Peyer's patch (tissue), 4 donors: ENCODE data around the gene RARG. TPM values are rescaled to one million over a fixed set of nuclear protein-coding genes. Genes with fewer than 3 reads are reported as not detected.

Experiments used
- DNase-seq, 3 donors: peaks; one replicate each; pipeline ENCODE4 v3.0.0-alpha.2; 2017 to 2019
- H3K27ac ChIP-seq, 4 donors: fragments of 200-600 bp; sonication (generic); one replicate each; pipeline ENCODE4 v1.5.1; 2016 to 2019
- H3K27me3 ChIP-seq, 2 donors: fragments of 200-600 bp; sonication (generic); one replicate each; pipeline ENCODE4 v1.5.1; 2019
- H3K36me3 ChIP-seq, 3 donors: fragments of 200-600 bp; sonication (generic); one replicate each; pipeline ENCODE4 v1.5.1; 2016 to 2019
- H3K4me1 ChIP-seq, 4 donors: fragments of 200-600 bp; sonication (generic); one replicate each; pipeline ENCODE4 v1.5.1; 2016 to 2019
- H3K4me3 ChIP-seq, 4 donors: fragments of 200-600 bp; sonication (generic); 1 replicate in 3 of 4; 2 replicates in 1 of 4; pipeline ENCODE4 v1.5.1; 2016 to 2019; ENCODE audit warnings: mild to moderate bottlenecking in 1 of 4
- H3K9me3 ChIP-seq, 4 donors: fragments of 200-600 bp; sonication (generic); one replicate each; pipeline ENCODE4 v1.5.1; 2016 to 2019; ENCODE audit warnings: mild to moderate bottlenecking in 1 of 4
- CTCF ChIP-seq, 6 experiments: fragments of 450-650 bp in 4 of 6; fragments of 200-600 bp in 2 of 6; sonication (generic) in 1 of 6; IDR thresholded peaks; one replicate each; pipeline ENCODE4 v1.5.1; 2017 to 2019; ENCODE audit warnings: antibody characterized with exemption in 6 of 6, mild to moderate bottlenecking in 3 of 6, moderate library complexity in 1 of 6
- POLR2A ChIP-seq, 2 donors: fragments of 450-650 bp; IDR thresholded peaks; one replicate each; pipeline ENCODE4 v1.5.1; 2017; ENCODE audit warnings: antibody characterized with exemption in 2 of 2, mild to moderate bottlenecking in 2 of 2, moderate library complexity in 2 of 2
- total RNA-seq, 4 donors: library from RNA; depleted of rRNA; stranded (reverse); fragments of >200 nt; gene quantifications; one replicate each; pipeline ENCODE4 v1.1.0, GENCODE V29; 2016

RARG gene
- total RNA-seq, 4 donors from 2014 or later: 1.9 to 10.7 (median 5.7) TPM

GRCh38 chr12:53274445-53274844 is 42.4 kb upstream of the RARG start:
- H3K9me3 ChIP-seq: no peaks in the 10 kb centered on the region
- H3K27me3 ChIP-seq: no peaks in the 10 kb centered on the region
- H3K4me1 ChIP-seq: peaks cover 0 to under 1% (median 0%) of the 10 kb centered on the region in 4 donors
- H3K27ac ChIP-seq: no peak overlapping the region
- H3K4me3 ChIP-seq: no peak overlapping the region
- no peak for DNase-seq
- TF ChIP-seq CTCF (IDR thresholded peaks at IDR 0.05) (no peak), POLR2A (IDR thresholded peaks at IDR 0.05) (no peak)
- H3K36me3 ChIP-seq: no peaks in the 10 kb centered on the region

GRCh38 chr12:53268630-53269562 is 36.9 kb upstream of the RARG start:
- no peak for DNase-seq
- H3K4me1 ChIP-seq: peaks cover 0 to 17% (median 7%) of the 10 kb centered on the region in 4 donors
- no peaks in the 10 kb centered on the region for H3K9me3 ChIP-seq
- no peak for TF ChIP-seq CTCF (IDR thresholded peaks at IDR 0.05)
- TF ChIP-seq POLR2A (IDR thresholded peaks at IDR 0.05): no peak
- H3K36me3 ChIP-seq: no peaks in the 10 kb centered on the region
- peak overlapping the region; percentile 30 to 64 (median 57) for H3K4me3 ChIP-seq
- no peaks in the 10 kb centered on the region for H3K27me3 ChIP-seq
- H3K27ac ChIP-seq: peak overlapping the region in 1 of 4 donors; percentile 63

- Histone ChIP-seq H3K4me3 (peak within 1 kb of the TSS; percentile 30 to 64 (median 57)), H3K9me3 (no peaks in the 10 kb centered on the region), H3K27ac (peak within 1 kb of the TSS in 2 of 4 donors; percentile 25 to 63), H3K27me3 (no peaks in the 10 kb centered on the region), H3K4me1 (peaks cover 0 to 17% (median 7%) of the 10 kb centered on the region in 4 donors), H3K36me3 (no peaks in the 10 kb centered on the region)
- TF ChIP-seq POLR2A (IDR thresholded peaks at IDR 0.05): no peak
- TF ChIP-seq CTCF (IDR thresholded peaks at IDR 0.05): peak; percentile 36 to 58 (median 44)
- DNase-seq: peak; percentile 79 to 91 (median 84)
These were observed 36.1 kb upstream of the RARG start, which contains the start of gene ESPL1 for GRCh38 chr12:53267999-53268629. ESPL1 (plus strand) TSS chr12:53268299; CDS start chr12:53268767, 468 bp downstream.

GRCh38 chr12:53267306-53267998 is 35.4 kb upstream of the RARG start:
- TF ChIP-seq POLR2A (IDR thresholded peaks at IDR 0.05) (no peak), CTCF (IDR thresholded peaks at IDR 0.05) (no peak)
- Histone ChIP-seq H3K4me3 (peak overlapping the region; percentile 30 to 64 (median 57)), H3K9me3 (no peaks in the 10 kb centered on the region), H3K27me3 (no peaks in the 10 kb centered on the region), H3K36me3 (no peaks in the 10 kb centered on the region), H3K27ac (peak overlapping the region in 2 of 4 donors; percentile 25 to 63), H3K4me1 (peaks cover 0 to 17% (median 7%) of the 10 kb centered on the region in 4 donors)
- no peak for DNase-seq

GRCh38 chr12:53265783-53266182 is 33.8 kb upstream of the RARG start:
- Histone ChIP-seq H3K27me3 (no peaks in the 10 kb centered on the region), H3K27ac (no peak overlapping the region), H3K4me3 (no peak overlapping the region), H3K36me3 (no peaks in the 10 kb centered on the region), H3K9me3 (no peaks in the 10 kb centered on the region), H3K4me1 (peaks cover 0 to 17% (median 7%) of the 10 kb centered on the region in 4 donors)
- TF ChIP-seq CTCF (IDR thresholded peaks at IDR 0.05): no peak
- no peak for TF ChIP-seq POLR2A (IDR thresholded peaks at IDR 0.05)
- DNase-seq: no peak
